ENCODE measurements around the gene GPR108. TPM values are rescaled to one million over a fixed set of nuclear protein-coding genes. Genes with fewer than 3 reads are reported as not detected.

The GPR108 gene
- total RNA-seq, 1 experiment from 2014 or later, result 43.0 TPM

DNA sequence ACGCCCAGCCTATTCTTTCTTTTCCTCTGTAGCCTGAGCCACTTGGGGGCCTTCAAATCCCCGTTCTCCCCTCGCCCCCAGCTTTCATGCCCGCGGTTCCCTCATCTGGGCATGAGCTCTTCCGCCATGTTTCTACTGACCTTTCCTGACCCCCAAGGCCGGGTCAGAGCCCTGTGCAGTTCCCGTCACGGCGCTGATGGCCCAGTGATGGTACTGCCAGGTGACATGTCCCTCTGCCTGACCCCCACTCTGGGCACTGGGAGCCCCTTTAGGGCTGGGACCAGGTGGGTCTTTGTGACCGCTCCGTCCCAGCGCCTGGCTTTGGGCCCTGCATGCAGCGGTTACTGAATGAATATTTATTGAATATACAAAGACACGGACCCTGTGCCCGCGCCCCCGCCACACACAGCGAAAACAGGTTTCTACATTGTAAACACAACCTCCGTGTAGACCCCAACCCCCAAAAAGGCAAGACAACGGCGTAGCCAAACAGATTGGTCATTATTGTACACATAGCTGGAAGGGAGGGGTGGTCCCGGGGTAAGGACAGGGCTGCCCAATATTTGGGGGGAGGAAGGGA lies 7.7 kb downstream of the GPR108 start:
- no peak overlapping the region for H3K27ac ChIP-seq (ENCODE audit: low read length)
- intact Hi-C loops (cut with micrococcal nuclease; ENCODE audit: unreplicated experiment), result no loop called here

GRCh38 chr19:6728346-6728745 lies 9.0 kb downstream of the GPR108 start:
- Histone ChIP-seq H3K4me1 (ENCODE audit: control insufficient read depth, insufficient read depth, low read length) (no peaks in the 10 kb centered on the region), H3K9me3 (ENCODE audit: control insufficient read depth, insufficient read depth, low read depth, low read length) (no peaks in the 10 kb centered on the region), H3K4me3 (ENCODE audit: low read depth in 2 of 2, low read length in 2 of 2) (no peak overlapping the region), H3K27me3 (ENCODE audit: control insufficient read depth, insufficient read depth, low read length) (no peaks in the 10 kb centered on the region), H3K27ac (ENCODE audit: low read length) (no peak overlapping the region), H3K36me3 (ENCODE audit: control insufficient read depth, insufficient read depth, low read length) (no peaks in the 10 kb centered on the region)
- no peak for ATAC-seq
- intact Hi-C loops (cut with micrococcal nuclease; ENCODE audit: unreplicated experiment), result no loop called here
- in situ Hi-C loops (cut with HindIII; ENCODE audit: low pct_unique_long_range_greater_than_20kb, low sequenced_read_pairs), result no loop called here
- ChIA-PET POLR2A (no interaction called here), CTCF (interaction anchor here (0.7 kb wide), 1 partner anchor 58 kb away, joined by 10 read pairs; the partner anchor contains the start of gene TNFSF14)
- TF ChIP-seq TCF7L2 (IDR thresholded peaks at IDR 0.05; ENCODE audit: low read depth, low read length), result no peak
- no peak for TF ChIP-seq POLR2AphosphoS5 (IDR thresholded peaks at IDR 0.05; ENCODE audit: low read depth, low read length)
- TF ChIP-seq, protein P1, sequence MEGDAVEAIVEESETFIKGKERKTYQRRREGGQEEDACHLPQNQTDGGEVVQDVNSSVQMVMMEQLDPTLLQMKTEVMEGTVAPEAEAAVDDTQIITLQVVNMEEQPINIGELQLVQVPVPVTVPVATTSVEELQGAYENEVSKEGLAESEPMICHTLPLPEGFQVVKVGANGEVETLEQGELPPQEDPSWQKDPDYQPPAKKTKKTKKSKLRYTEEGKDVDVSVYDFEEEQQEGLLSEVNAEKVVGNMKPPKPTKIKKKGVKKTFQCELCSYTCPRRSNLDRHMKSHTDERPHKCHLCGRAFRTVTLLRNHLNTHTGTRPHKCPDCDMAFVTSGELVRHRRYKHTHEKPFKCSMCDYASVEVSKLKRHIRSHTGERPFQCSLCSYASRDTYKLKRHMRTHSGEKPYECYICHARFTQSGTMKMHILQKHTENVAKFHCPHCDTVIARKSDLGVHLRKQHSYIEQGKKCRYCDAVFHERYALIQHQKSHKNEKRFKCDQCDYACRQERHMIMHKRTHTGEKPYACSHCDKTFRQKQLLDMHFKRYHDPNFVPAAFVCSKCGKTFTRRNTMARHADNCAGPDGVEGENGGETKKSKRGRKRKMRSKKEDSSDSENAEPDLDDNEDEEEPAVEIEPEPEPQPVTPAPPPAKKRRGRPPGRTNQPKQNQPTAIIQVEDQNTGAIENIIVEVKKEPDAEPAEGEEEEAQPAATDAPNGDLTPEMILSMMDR (IDR thresholded peaks at IDR 0.05), result no peak
- TF ChIP-seq, protein P2, sequence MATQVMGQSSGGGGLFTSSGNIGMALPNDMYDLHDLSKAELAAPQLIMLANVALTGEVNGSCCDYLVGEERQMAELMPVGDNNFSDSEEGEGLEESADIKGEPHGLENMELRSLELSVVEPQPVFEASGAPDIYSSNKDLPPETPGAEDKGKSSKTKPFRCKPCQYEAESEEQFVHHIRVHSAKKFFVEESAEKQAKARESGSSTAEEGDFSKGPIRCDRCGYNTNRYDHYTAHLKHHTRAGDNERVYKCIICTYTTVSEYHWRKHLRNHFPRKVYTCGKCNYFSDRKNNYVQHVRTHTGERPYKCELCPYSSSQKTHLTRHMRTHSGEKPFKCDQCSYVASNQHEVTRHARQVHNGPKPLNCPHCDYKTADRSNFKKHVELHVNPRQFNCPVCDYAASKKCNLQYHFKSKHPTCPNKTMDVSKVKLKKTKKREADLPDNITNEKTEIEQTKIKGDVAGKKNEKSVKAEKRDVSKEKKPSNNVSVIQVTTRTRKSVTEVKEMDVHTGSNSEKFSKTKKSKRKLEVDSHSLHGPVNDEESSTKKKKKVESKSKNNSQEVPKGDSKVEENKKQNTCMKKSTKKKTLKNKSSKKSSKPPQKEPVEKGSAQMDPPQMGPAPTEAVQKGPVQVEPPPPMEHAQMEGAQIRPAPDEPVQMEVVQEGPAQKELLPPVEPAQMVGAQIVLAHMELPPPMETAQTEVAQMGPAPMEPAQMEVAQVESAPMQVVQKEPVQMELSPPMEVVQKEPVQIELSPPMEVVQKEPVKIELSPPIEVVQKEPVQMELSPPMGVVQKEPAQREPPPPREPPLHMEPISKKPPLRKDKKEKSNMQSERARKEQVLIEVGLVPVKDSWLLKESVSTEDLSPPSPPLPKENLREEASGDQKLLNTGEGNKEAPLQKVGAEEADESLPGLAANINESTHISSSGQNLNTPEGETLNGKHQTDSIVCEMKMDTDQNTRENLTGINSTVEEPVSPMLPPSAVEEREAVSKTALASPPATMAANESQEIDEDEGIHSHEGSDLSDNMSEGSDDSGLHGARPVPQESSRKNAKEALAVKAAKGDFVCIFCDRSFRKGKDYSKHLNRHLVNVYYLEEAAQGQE (IDR thresholded peaks at IDR 0.05; ENCODE audit: insufficient read depth in 1 of 2, low read depth in 2 of 2, low read length in 1 of 2), result no peak
- TF ChIP-seq SIN3A (IDR thresholded peaks at IDR 0.05; ENCODE audit: borderline replicate concordance, insufficient read depth, low read depth, low read length), result no peak
- no peak for DNase-seq (ENCODE audit: low read depth, low spot score)
- no TSS peak for BruUV-seq (replicated peaks)

More for the DNA sequence above, 7.7 kb downstream of the GPR108 start:
- ChIA-PET POLR2A (no interaction called here), CTCF (no interaction called here)
- in situ Hi-C loops (cut with HindIII; ENCODE audit: low pct_unique_long_range_greater_than_20kb, low sequenced_read_pairs), result no loop called here
- Histone ChIP-seq H3K27me3 (ENCODE audit: control insufficient read depth, insufficient read depth, low read length) (no peaks in the 10 kb centered on the region), H3K4me3 (ENCODE audit: low read depth in 2 of 2, low read length in 2 of 2) (no peak overlapping the region), H3K9me3 (ENCODE audit: control insufficient read depth, insufficient read depth, low read depth, low read length) (no peaks in the 10 kb centered on the region), H3K36me3 (ENCODE audit: control insufficient read depth, insufficient read depth, low read length) (no peaks in the 10 kb centered on the region), H3K4me1 (ENCODE audit: control insufficient read depth, insufficient read depth, low read length) (no peaks in the 10 kb centered on the region)
- DNase-seq (ENCODE audit: low read depth, low spot score), result no peak
- BruUV-seq (replicated peaks), result no TSS peak
- ATAC-seq, result no peak
- TF ChIP-seq TCF7L2 (IDR thresholded peaks at IDR 0.05; ENCODE audit: low read depth, low read length) (no peak), SIN3A (IDR thresholded peaks at IDR 0.05; ENCODE audit: borderline replicate concordance, insufficient read depth, low read depth, low read length) (no peak), POLR2AphosphoS5 (IDR thresholded peaks at IDR 0.05; ENCODE audit: low read depth, low read length) (no peak)
- TF ChIP-seq, protein P2 (IDR thresholded peaks at IDR 0.05; ENCODE audit: insufficient read depth in 1 of 2, low read depth in 2 of 2, low read length in 1 of 2), result no peak
- TF ChIP-seq, protein P1 (IDR thresholded peaks at IDR 0.05), result no peak
